H9 (cell line): ENCODE measurements around the gene BACE2. TPM values are rescaled to one million over a fixed set of nuclear protein-coding genes. Genes with fewer than 3 reads are reported as not detected.

ENCODE experiments used
- DNase-seq: peaks from one replicate; pipeline ENCODE4 v3.0.0-alpha.2; 2017
- H2AFZ ChIP-seq: one replicate; pipeline ENCODE4 v1.6.1; 2013; ENCODE audit warnings: mild to moderate bottlenecking, low read length, control low read depth, moderate library complexity
- H2AK5ac ChIP-seq: 2 replicates; pipeline ENCODE4 v1.6.1; 2013; ENCODE audit warnings: low read length, control low read depth, mixed read lengths; ENCODE audit not compliant: insufficient read length
- H2BK120ac ChIP-seq: one replicate; pipeline ENCODE4 v1.6.1; 2013; ENCODE audit warnings: low read depth, mild to moderate bottlenecking, low read length, control low read depth, inconsistent platforms; ENCODE audit not compliant: poor library complexity, severe bottlenecking
- H2BK12ac ChIP-seq: 2 replicates; pipeline ENCODE4 v1.6.1; 2013; ENCODE audit warnings: low read length, control low read depth, mixed read lengths, low read depth; ENCODE audit not compliant: insufficient read length
- H2BK15ac ChIP-seq: 2 replicates; pipeline ENCODE4 v1.6.1; 2013; ENCODE audit warnings: low read depth, low read length, control low read depth
- H2BK20ac ChIP-seq: one replicate; pipeline ENCODE4 v1.6.1; 2013; ENCODE audit warnings: low read depth, mild to moderate bottlenecking, low read length, control low read depth, inconsistent platforms; ENCODE audit not compliant: poor library complexity, severe bottlenecking
- H2BK5ac ChIP-seq: 2 replicates; pipeline ENCODE4 v1.6.1; 2013; ENCODE audit warnings: low read length, control low read depth, mixed read lengths; ENCODE audit not compliant: insufficient read length
- H3K14ac ChIP-seq: 2 replicates; pipeline ENCODE4 v1.6.1; 2013; ENCODE audit warnings: low read length, control low read depth; ENCODE audit not compliant: insufficient read depth
- H3K18ac ChIP-seq: 2 replicates; pipeline ENCODE4 v1.6.1; 2013; ENCODE audit warnings: low read depth, mild to moderate bottlenecking, mixed read lengths, low read length, control low read depth; ENCODE audit not compliant: insufficient read length
- H3K23ac ChIP-seq: 2 replicates; pipeline ENCODE4 v1.6.1; 2013; ENCODE audit warnings: low read length, control low read depth, mixed read lengths, low read depth; ENCODE audit not compliant: insufficient read length
- H3K23me2 ChIP-seq: 2 replicates; pipeline ENCODE4 v1.6.1; 2013; ENCODE audit warnings: low read depth, mild to moderate bottlenecking, mixed read lengths, low read length, control low read depth; ENCODE audit not compliant: insufficient read length, poor library complexity, severe bottlenecking
- H3K27ac ChIP-seq: 2 replicates; pipeline ENCODE4 v1.5.1; 2013; ENCODE audit warnings: low read length, control low read depth, mixed read lengths, low read depth; ENCODE audit not compliant: insufficient read length
- H3K27me3 ChIP-seq: 2 replicates; pipeline ENCODE4 v1.6.1; 2013; ENCODE audit warnings: low read length, control low read depth, inconsistent platforms; ENCODE audit not compliant: insufficient read depth
- H3K4ac ChIP-seq: 2 replicates; pipeline ENCODE4 v1.6.1; 2013; ENCODE audit warnings: low read depth, mild to moderate bottlenecking, control low read depth, inconsistent platforms, low read length, moderate library complexity
- H3K4me1 ChIP-seq: 2 replicates; pipeline ENCODE4 v1.6.1; 2013; ENCODE audit warnings: low read length, control low read depth, inconsistent platforms; ENCODE audit not compliant: insufficient read depth
- H3K4me2 ChIP-seq: 2 replicates; pipeline ENCODE4 v1.6.1; 2013; ENCODE audit warnings: low read length, control low read depth, mixed read lengths; ENCODE audit not compliant: insufficient read length, insufficient read depth
- H3K56ac ChIP-seq: 2 replicates; pipeline ENCODE4 v1.6.1; 2013; ENCODE audit warnings: low read depth, mild to moderate bottlenecking, mixed read lengths, low read length, control low read depth; ENCODE audit not compliant: insufficient read length
- H3K79me1 ChIP-seq: 2 replicates; pipeline ENCODE4 v1.6.1; 2013; ENCODE audit warnings: low read depth, mild to moderate bottlenecking, moderate library complexity, low read length, control low read depth, inconsistent platforms; ENCODE audit not compliant: insufficient read depth, poor library complexity, severe bottlenecking
- H3K79me2 ChIP-seq: 2 replicates; pipeline ENCODE4 v1.6.1; 2013; ENCODE audit warnings: low read length, control low read depth, inconsistent platforms; ENCODE audit not compliant: insufficient read depth
- H3K9ac ChIP-seq: 2 replicates; pipeline ENCODE4 v1.6.1; 2013; ENCODE audit warnings: low read length, control low read depth, mixed read lengths; ENCODE audit not compliant: insufficient read length; ENCODE audit errors: extremely low read depth
- H3K9me3 ChIP-seq: one replicate; pipeline ENCODE4 v1.6.1; 2013; ENCODE audit warnings: low read depth, low read length, inconsistent platforms; ENCODE audit not compliant: control insufficient read depth
- H3T11ph ChIP-seq: one replicate; pipeline ENCODE4 v1.6.1; 2013; ENCODE audit warnings: mild to moderate bottlenecking, low read length, control low read depth, inconsistent platforms
- H4K20me1 ChIP-seq: one replicate; pipeline ENCODE4 v1.6.1; 2013; ENCODE audit not compliant: control insufficient read depth, insufficient read length, insufficient read depth
- H4K5ac ChIP-seq: 2 replicates; pipeline ENCODE4 v1.6.1; 2013; ENCODE audit warnings: low read depth, mild to moderate bottlenecking, mixed read lengths, low read length, control low read depth; ENCODE audit not compliant: insufficient read length
- H4K8ac ChIP-seq: replicated peaks from 2 replicates; pipeline ENCODE4 v1.6.1; 2013; ENCODE audit warnings: low read length, control low read depth, mixed read lengths, low read depth; ENCODE audit not compliant: insufficient read length
- H4K91ac ChIP-seq: 2 replicates; pipeline ENCODE4 v1.6.1; 2013; ENCODE audit warnings: low read depth, mild to moderate bottlenecking, moderate library complexity, mixed read lengths, low read length, control low read depth; ENCODE audit not compliant: insufficient read length
- H3K27ac Mint-ChIP-seq, 3 experiments: 2 replicates in 2 of 3; 3 replicates in 1 of 3; pipeline ENCODE4 v1.8.0; 2020 to 2021; ENCODE audit warnings: mixed read lengths in 3 of 3, mild to moderate bottlenecking in 1 of 3, moderate library complexity in 1 of 3
- H3K27me3 Mint-ChIP-seq: 2 replicates; pipeline ENCODE4 v1.8.0; 2021; ENCODE audit warnings: low read depth, mild to moderate bottlenecking, moderate library complexity, mixed read lengths
- H3K36me3 Mint-ChIP-seq, 3 experiments: 2 replicates in 2 of 3; 3 replicates in 1 of 3; pipeline ENCODE4 v1.8.0; 2020 to 2021; ENCODE audit warnings: low read depth in 3 of 3, mixed read lengths in 3 of 3; ENCODE audit not compliant: insufficient read depth in 1 of 3
- H3K4me1 Mint-ChIP-seq, 2 experiments: 2 replicates each; pipeline ENCODE4 v1.8.0; 2020; ENCODE audit warnings: mixed read lengths in 2 of 2
- H3K4me3 Mint-ChIP-seq, 2 experiments: 2 replicates in 1 of 2; 3 replicates in 1 of 2; pipeline ENCODE4 v1.8.0; 2020 to 2021; ENCODE audit warnings: mild to moderate bottlenecking in 2 of 2, mixed read lengths in 2 of 2, moderate library complexity in 1 of 2
- H3K9me3 Mint-ChIP-seq, 2 experiments: 2 replicates in 1 of 2; 3 replicates in 1 of 2; pipeline ENCODE4 v1.8.0; 2020; ENCODE audit warnings: mild to moderate bottlenecking in 2 of 2, mixed read lengths in 2 of 2, moderate library complexity in 1 of 2
- CTCF ChIP-seq: fragments of 200-600 bp; sonication (generic); conservative IDR thresholded peaks from 3 replicates; pipeline ENCODE4 v1.8.0; 2021; ENCODE audit warnings: antibody characterized with exemption, mild to moderate bottlenecking
- WGBS: extraction: QIAGEN DNeasy Blood & Tissue Kit; methylation state at CpG from one replicate; pipeline ENCODE4 v1.1.7; 2013; ENCODE audit warnings: missing lambda C conversion rate, low lambda C conversion rate, mixed read lengths; ENCODE audit not compliant: insufficient read length; ENCODE audit errors: extremely low coverage; 5-methylcytosine and 5-hydroxymethylcytosine counted together
- microRNA-seq: library from miRNA; unstranded; fragments of <30 nt; microRNA quantifications from one replicate; pipeline ENCODE4, GENCODE V29; 2020; ENCODE audit warnings: borderline microRNAs expressed
- total RNA-seq: library from RNA; stranded (reverse); gene quantifications from 2 replicates; pipeline ENCODE4 v1.2.1, GENCODE V29; 2021

BACE2 gene
- total RNA-seq, 1 experiment from 2014 or later: 8.0 TPM

- H3K4me1 Mint-ChIP-seq: peaks cover 6 to 11% of the 10 kb centered on the region in 2 experiments; a peak in 2 of 4 replicates
- no peak overlapping the region for H3K4me2 ChIP-seq
- no CpG with 5 or more reads among the region's 16 CpGs for WGBS
- no peaks in the 10 kb centered on the region for H3K27me3 ChIP-seq
- no peak overlapping the region for H3K18ac ChIP-seq
- peak overlapping the region in 2 of 3 experiments; percentile 28 to 50; a peak in 3 of 7 replicates for H3K27ac Mint-ChIP-seq
- H3T11ph ChIP-seq: no peak overlapping the region
- no peak overlapping the region for H2BK120ac ChIP-seq
- H3K56ac ChIP-seq: no peak overlapping the region
- H3K79me2 ChIP-seq: no peaks in the 10 kb centered on the region
- no peak overlapping the region for H3K4ac ChIP-seq
- H3K36me3 Mint-ChIP-seq: peaks cover 13 to 20% (median 16%) of the 10 kb centered on the region in 3 experiments; a peak in 6 of 7 replicates
- H3K9me3 ChIP-seq: peaks cover 7% of the 10 kb centered on the region
- H4K5ac ChIP-seq: no peak overlapping the region
- H4K8ac ChIP-seq: no peak overlapping the region
- no peak overlapping the region for H3K9ac ChIP-seq
- no peak overlapping the region for H3K4me3 Mint-ChIP-seq
- TF ChIP-seq CTCF: no peak
- H4K20me1 ChIP-seq: no peaks in the 10 kb centered on the region
- H4K91ac ChIP-seq: no peak overlapping the region
- H3K23ac ChIP-seq: no peak overlapping the region
- H3K14ac ChIP-seq: peak overlapping the region; percentile 70; the same call in 1 of the 2 replicates
- no peak overlapping the region for H2BK5ac ChIP-seq
- peaks cover 3% of the 10 kb centered on the region for H3K27me3 Mint-ChIP-seq
- DNase-seq: no peak
- H2BK20ac ChIP-seq: no peak overlapping the region
- no peak overlapping the region for H2BK15ac ChIP-seq
- H3K9me3 Mint-ChIP-seq: peaks cover 17 to 21% of the 10 kb centered on the region in 2 experiments
- no peaks in the 10 kb centered on the region for H3K79me1 ChIP-seq
- H2AFZ ChIP-seq: no peak overlapping the region
- H3K27ac ChIP-seq: no peak overlapping the region
- no peak overlapping the region for H2BK12ac ChIP-seq
- no peaks in the 10 kb centered on the region for H3K23me2 ChIP-seq
- peaks cover 3% of the 10 kb centered on the region; the same call in 1 of the 2 replicates for H3K4me1 ChIP-seq
- H2AK5ac ChIP-seq: no peak overlapping the region
Observed at GRCh38 chr21:41328660-41329607, 161.0 kb downstream of the BACE2 start.

Small RNA genes lying within 50 kb of the gene (microRNA-seq; reads per million reads assigned to microRNA genes)
- gene MIR3197: not detected

Other genes with a start within 250 kb of the BACE2 start
- 4.0 and 5.0 TPM in 2 replicates for gene FAM3B, start 148.6 kb downstream of the BACE2 start, total RNA-seq
- gene MX2, start 193.9 kb downstream of the BACE2 start, total RNA-seq: 1.8 and 1.9 TPM in 2 replicates